HCEC 1CT (cell line): ENCODE results near the gene ANKS1B.

ENCODE experiments used
- DNase-seq: peaks from one replicate; pipeline ENCODE4 v3.0.0-alpha.2; 2017

Gene ANKS1B

GRCh38 chr12:98686603-98687002 is 1298.1 kb downstream of the ANKS1B start:
- DNase-seq, result no peak
